Chondrocyte (in vitro differentiated cells): ENCODE results near the gene CASP8. TPM values are rescaled to one million over a fixed set of nuclear protein-coding genes. Genes with fewer than 3 reads are reported as not detected.
"Not testable (repeated sequence)": the region's sequence is repeated elsewhere in the genome, so short reads cannot be mapped to it uniquely, and the experiment has no call there.

Experiments
- DNase-seq: peaks from one replicate; pipeline ENCODE4 v3.0.0; 2021; ENCODE audit warnings: mixed read lengths, low spot score
- H3K27ac Mint-ChIP-seq: one replicate; pipeline ENCODE4 v1.8.0; 2021; ENCODE audit warnings: mild to moderate bottlenecking, moderate library complexity, mixed read lengths; ENCODE audit not compliant: unreplicated experiment
- H3K27me3 Mint-ChIP-seq: 2 replicates; pipeline ENCODE4 v1.8.0; 2021; ENCODE audit warnings: low read depth, mixed read lengths
- H3K36me3 Mint-ChIP-seq: 2 replicates; pipeline ENCODE4 v1.8.0; 2021; ENCODE audit warnings: low read depth, mixed read lengths
- H3K4me1 Mint-ChIP-seq: 2 replicates; pipeline ENCODE4 v1.8.0; 2021; ENCODE audit warnings: low read depth, mild to moderate bottlenecking, mixed read lengths
- H3K4me3 Mint-ChIP-seq: one replicate; pipeline ENCODE4 v1.8.0; 2021; ENCODE audit warnings: mild to moderate bottlenecking, moderate library complexity, mixed read lengths; ENCODE audit not compliant: unreplicated experiment
- H3K9me3 Mint-ChIP-seq: 2 replicates; pipeline ENCODE4 v1.8.0; 2021; ENCODE audit warnings: low read depth, mixed read lengths
- CTCF ChIP-seq: fragments of 200-600 bp; sonication (generic); IDR thresholded peaks from 2 replicates; pipeline ENCODE4 v1.5.0; 2021; ENCODE audit warnings: antibody characterized with exemption, mild to moderate bottlenecking, moderate library complexity
- total RNA-seq: library from RNA; stranded (reverse); gene quantifications from 3 replicates; pipeline ENCODE4 v1.2.1, GENCODE V29; 2021

CASP8 gene
- total RNA-seq, 1 donor from 2014 or later = 4.0 TPM

GRCh38 chr2:201237486-201238123 is 22.7 kb upstream of the CASP8 start:
- Mint-ChIP-seq H3K4me1 (peaks cover 19% of the 10 kb centered on the region), H3K27ac (peak overlapping the region; percentile 27), H3K9me3 (peaks cover 15% of the 10 kb centered on the region), H3K36me3 (no peaks in the 10 kb centered on the region), H3K27me3 (no peaks in the 10 kb centered on the region), H3K4me3 (no peak overlapping the region)
- no peak for TF ChIP-seq CTCF
- DNase-seq = no peak

DNA sequence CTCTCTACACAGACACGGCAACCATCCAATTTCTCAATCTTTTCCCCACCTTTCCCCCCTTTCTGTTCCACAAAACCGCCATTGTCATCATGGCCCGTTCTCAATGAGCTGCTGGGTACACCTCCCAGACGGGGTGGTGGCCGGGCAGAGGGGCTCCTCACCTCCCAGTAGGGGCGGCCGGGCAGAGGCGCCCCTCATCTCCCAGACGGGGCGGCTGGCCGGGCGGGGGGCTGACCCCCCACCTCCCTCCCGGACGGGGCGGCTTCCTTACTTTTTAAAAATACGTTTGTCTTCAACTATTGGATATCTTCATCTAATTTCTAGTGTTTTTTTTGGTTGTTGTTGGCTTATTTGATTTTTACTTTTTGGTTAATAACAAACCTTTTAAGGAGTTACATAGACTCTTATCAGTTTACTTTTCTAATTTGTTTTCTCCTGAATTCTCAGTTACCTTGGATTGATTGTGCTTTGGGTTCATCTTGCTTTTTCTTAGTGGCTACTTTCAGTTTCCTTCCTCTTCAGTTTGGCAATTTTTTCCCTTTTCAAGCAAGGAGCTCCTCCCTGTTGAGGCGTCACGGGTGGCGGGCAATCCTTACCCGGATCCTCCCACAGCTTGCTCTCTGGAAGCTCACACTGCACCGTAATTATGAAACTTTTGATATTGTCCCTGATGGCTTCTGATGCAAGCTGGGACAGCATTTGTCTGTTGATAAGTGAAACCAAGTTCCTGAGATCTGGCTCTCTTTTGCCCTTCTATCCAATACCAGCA is 21.0 kb upstream of the CASP8 start:
- not testable (repeated sequence) for H3K27ac Mint-ChIP-seq

DNA sequence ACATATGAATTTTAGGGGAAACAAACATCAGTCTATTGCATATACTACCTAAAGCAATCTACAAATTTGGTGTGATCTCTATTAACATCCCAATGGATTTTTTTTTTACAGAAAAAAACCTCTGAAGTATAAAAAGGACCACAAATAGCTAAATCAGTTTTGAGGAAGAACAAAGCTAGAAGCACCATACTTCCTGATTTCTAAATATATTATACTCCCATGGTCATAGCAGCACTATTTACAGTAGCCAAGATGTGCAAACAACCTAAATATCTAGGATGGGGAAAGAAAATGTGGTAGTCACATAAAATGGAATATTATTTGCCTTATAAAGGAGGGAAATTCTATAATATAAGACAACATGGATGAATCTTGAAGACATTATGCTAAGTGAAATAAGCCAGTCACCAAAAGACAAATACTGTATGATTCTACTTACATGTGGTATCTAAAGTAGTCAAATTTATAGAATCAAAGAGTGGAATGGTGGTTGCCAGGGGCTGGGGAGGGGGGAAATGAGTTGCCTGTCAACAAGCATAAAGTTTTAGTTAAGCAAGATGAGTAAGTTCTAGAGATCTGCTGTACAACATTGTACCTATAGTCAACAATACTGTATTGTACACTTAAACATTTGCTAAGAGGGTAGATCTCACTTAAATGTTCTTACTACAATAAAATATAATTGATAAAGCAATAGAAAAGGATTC is 17.6 kb upstream of the CASP8 start:
- DNase-seq = no peak
- Mint-ChIP-seq H3K36me3 (no peaks in the 10 kb centered on the region), H3K4me1 (peaks cover 2% of the 10 kb centered on the region), H3K4me3 (no peak overlapping the region), H3K27me3 (no peaks in the 10 kb centered on the region), H3K27ac (no peak overlapping the region), H3K9me3 (peaks cover 15% of the 10 kb centered on the region)
- no peak for TF ChIP-seq CTCF

More for the DNA sequence above, 21.0 kb upstream of the CASP8 start:
- peaks cover 19% of the 10 kb centered on the region for H3K4me1 Mint-ChIP-seq
- H3K4me3 Mint-ChIP-seq, DNase-seq, H3K36me3 Mint-ChIP-seq, H3K27me3 Mint-ChIP-seq: not testable (repeated sequence)
- peaks cover 15% of the 10 kb centered on the region for H3K9me3 Mint-ChIP-seq

DNA sequence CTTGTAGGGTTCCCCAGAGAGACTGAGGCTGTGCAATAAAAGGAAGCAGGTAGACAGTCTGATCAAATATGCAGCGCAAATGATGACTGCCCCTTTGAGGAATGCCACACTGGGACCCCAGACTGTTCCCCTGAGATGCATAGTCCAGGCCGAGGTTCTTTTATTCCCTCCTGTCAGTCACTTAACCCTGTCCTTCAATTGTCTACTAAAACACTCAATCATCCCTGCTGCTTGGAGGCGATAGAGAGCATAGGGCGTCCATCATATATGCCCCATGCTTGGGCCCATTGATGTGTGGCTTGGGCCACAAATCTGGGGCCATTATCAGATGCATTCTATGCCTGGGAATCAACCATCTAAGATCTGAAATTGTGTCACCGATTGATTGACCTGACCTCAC is 15.5 kb upstream of the CASP8 start:
- Mint-ChIP-seq H3K4me3 (no peak overlapping the region), H3K27me3 (no peaks in the 10 kb centered on the region), H3K4me1 (no peaks in the 10 kb centered on the region), H3K27ac (no peak overlapping the region), H3K36me3 (no peaks in the 10 kb centered on the region), H3K9me3 (peaks cover 15% of the 10 kb centered on the region)
- DNase-seq = no peak
- TF ChIP-seq CTCF = no peak

DNA sequence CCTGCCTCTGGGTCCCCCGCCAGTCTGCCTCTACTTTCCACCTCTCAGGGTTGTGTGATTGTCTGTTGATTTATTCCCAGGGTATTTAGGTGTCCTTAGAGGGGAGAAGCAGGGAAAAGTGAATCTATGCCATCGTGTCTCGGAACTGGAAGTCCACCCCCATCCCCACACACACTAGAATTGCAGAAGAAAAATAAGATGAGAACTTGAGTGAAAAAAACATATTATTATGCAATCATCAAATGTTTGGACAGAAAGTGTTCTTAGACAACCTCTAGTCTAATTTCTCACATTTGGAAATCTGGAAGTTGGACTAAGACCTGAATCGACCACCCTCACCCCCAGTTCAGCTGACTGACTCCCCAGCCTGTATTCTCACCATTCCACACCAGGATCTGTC is 14.1 kb upstream of the CASP8 start:
- no peak overlapping the region for H3K27ac Mint-ChIP-seq
- no peak for TF ChIP-seq CTCF
- no peaks in the 10 kb centered on the region for H3K27me3 Mint-ChIP-seq
- H3K4me3 Mint-ChIP-seq = no peak overlapping the region
- DNase-seq = no peak
- peaks cover 9% of the 10 kb centered on the region for H3K9me3 Mint-ChIP-seq
- no peaks in the 10 kb centered on the region for H3K36me3 Mint-ChIP-seq
- H3K4me1 Mint-ChIP-seq = no peaks in the 10 kb centered on the region
